MM.1S (cell line): ENCODE data around the gene QRICH1.

ENCODE experiments used
- EZH2 ChIP-seq: fragments of 300-600 bp; sonication (generic); optimal IDR thresholded peaks from 2 replicates; pipeline ENCODE3; 2017; ENCODE audit warnings: low read depth, mild to moderate bottlenecking, antibody characterized with exemption, low read length, mixed read lengths
- EZH2phosphoT487 ChIP-seq: fragments of 300-600 bp; sonication (generic); IDR thresholded peaks from 2 replicates; pipeline ENCODE4 v1.6.1; 2018; ENCODE audit warnings: antibody characterized with exemption, low read length
- TF ChIP-seq, protein P1 (sequence below): fragments of 300-600 bp; sonication (generic); IDR thresholded peaks from 2 replicates; pipeline ENCODE4 v1.5.1; 2016; ENCODE audit warnings: antibody characterized with exemption, low read length, mixed read lengths

DNA sequence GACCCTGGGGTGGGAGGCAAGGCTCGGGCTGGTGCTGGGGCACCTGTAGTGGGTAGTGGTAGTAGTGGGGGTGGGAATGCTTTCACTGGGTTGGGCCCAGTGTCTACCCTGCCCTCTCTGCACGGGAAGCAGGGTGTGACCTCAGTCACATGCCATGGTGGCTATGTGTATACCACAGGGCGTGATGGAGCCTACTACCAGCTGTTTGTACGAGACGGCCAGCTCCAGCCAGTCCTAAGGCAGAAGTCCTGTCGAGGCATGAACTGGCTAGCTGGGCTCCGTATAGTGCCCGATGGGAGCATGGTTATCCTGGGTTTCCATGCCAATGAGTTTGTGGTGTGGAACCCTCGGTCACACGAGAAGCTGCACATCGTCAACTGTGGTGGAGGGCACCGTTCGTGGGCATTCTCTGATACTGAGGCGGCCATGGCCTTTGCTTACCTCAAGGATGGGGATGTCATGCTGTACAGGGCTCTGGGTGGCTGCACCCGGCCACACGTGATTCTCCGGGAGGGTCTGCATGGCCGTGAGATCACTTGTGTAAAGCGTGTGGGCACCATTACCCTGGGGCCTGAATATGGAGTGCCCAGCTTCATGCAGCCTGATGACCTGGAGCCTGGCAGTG, 80.6 kb downstream of the QRICH1 start:
- TF ChIP-seq EZH2 (no peak), EZH2phosphoT487 (no peak)
- TF ChIP-seq, protein P1, sequence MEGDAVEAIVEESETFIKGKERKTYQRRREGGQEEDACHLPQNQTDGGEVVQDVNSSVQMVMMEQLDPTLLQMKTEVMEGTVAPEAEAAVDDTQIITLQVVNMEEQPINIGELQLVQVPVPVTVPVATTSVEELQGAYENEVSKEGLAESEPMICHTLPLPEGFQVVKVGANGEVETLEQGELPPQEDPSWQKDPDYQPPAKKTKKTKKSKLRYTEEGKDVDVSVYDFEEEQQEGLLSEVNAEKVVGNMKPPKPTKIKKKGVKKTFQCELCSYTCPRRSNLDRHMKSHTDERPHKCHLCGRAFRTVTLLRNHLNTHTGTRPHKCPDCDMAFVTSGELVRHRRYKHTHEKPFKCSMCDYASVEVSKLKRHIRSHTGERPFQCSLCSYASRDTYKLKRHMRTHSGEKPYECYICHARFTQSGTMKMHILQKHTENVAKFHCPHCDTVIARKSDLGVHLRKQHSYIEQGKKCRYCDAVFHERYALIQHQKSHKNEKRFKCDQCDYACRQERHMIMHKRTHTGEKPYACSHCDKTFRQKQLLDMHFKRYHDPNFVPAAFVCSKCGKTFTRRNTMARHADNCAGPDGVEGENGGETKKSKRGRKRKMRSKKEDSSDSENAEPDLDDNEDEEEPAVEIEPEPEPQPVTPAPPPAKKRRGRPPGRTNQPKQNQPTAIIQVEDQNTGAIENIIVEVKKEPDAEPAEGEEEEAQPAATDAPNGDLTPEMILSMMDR, result no peak
